UCSD-AML1 (cell line): ENCODE measurements around the gene RBM44.

Experiments used
- DNase-seq: peaks from one replicate; lab custom pipeline; 2025; ENCODE audit not compliant: unreplicated experiment; lab: John Stamatoyannopoulos, UW

The RBM44 gene

GRCh38 chr2:237885111-237885930 lies 86.7 kb downstream of the RBM44 start:
- no peak for DNase-seq

DNA sequence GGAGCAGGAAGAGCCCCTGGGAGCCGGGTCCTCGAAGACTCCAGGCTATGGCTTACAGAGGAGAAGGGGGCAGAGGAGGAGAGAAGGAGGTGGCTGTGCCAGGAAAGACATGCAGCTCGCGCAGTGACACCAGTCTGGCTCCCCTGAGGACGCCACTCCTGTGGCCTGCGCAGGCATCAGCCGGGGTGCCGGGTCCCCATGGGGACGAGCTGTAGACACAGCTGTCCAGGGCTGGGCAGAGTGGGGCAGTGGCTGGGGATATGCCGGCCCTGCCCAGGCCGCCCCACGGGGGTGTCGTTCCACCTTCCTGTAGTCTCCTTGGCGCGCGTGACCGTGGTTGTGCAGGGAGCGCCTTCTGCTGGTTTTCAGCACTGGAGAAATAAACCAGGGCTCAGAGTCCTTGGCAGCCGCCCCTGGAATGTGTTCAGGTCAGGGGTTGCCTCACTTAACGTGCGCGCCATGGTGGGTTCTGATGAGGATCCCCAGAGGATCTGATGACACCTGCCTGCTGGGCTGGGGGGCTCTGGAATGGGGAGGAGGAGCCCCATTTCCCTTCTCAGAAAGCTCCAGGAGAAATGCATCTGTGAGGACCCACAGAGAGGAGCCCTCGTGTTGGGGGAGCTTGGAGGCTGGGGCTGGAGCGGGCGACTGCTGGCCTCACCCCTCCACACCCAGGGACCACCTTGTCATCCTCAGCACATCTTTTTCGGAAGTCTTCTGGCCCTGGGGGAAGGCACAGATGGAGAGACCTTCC lies 87.5 kb downstream of the RBM44 start:
- DNase-seq: no peak

DNA sequence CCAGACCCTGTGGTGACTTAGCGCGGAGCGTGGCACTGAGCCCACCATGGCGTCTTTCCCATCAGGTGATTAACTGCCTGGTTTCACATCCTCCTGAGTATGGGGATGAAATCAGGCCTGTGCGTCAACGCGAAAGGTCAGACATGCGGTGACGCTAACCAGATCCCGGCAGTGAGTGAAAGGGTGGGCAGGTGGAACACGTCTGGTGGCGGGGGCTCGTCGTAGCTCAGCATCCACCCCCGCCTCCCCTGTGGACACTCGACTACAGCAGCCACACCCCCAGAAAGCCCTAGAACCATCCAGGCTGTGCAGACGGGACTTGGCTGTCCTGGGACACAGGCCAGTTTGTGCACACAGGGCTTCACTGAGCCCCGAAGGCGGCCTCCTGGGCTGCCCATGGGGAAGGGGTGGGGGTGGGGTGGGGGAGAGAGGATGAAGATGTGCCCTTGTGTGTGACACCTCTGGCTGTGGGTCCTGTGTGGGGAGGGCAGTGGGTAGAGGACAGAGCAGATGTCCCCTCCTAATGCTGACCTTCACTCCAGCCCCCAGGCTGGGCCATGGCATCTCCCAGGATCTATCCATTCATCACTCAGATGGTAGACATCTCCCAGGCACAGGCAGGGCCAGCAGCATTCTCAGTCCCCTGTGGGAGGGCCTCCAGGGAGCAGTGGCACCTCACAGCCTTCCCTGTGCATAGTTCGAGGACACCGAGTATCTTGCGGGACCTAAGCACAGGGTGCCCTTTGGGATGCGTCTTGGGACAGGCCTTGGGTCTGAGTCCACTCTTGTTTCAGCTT lies 88.3 kb downstream of the RBM44 start:
- no peak for DNase-seq

- no peak for DNase-seq
Observed at GRCh38 chr2:237888389-237888788, 89.8 kb downstream of the RBM44 start.

GRCh38 chr2:237889016-237889415 lies 90.4 kb downstream of the RBM44 start:
- no peak for DNase-seq

- no peak for DNase-seq
Observed at GRCh38 chr2:237889811-237890210, 91.2 kb downstream of the RBM44 start.
